Cardiac septum (tissue), 1 donor: ENCODE data around the gene RTL10. TPM values are rescaled to one million over a fixed set of nuclear protein-coding genes. Genes with fewer than 3 reads are reported as not detected.
A peak's percentile ranks its signal among the peaks of the same experiment; 100 is the strongest.
"Not testable (repeated sequence)": the region's sequence is repeated elsewhere in the genome, so short reads cannot be mapped to it uniquely, and the experiment has no call there.

Experiments
- DNase-seq: peaks from one replicate; pipeline ENCODE4 v3.0.0-alpha.2; 2020; ENCODE audit warnings: low spot score
- intact Hi-C: fragments of 100-400 bp; cut with DNase I; formaldehyde crosslinking; loops from one replicate; pipeline ENCODE4 v1.14.0; 2022
- total RNA-seq: library from RNA; stranded (reverse); fragmentation: NEBNext Ultra II Directional; extraction: Animal tissue kit (Norgen Biotek cat#: 25700); gene quantifications from one replicate; pipeline ENCODE4 v1.2.1, GENCODE V29; 2021
- donor health status: DM: no; HTN: no; CAD: no.

RTL10 gene
- total RNA-seq, 1 donor from 2014 or later, result 6.3 TPM

DNA sequence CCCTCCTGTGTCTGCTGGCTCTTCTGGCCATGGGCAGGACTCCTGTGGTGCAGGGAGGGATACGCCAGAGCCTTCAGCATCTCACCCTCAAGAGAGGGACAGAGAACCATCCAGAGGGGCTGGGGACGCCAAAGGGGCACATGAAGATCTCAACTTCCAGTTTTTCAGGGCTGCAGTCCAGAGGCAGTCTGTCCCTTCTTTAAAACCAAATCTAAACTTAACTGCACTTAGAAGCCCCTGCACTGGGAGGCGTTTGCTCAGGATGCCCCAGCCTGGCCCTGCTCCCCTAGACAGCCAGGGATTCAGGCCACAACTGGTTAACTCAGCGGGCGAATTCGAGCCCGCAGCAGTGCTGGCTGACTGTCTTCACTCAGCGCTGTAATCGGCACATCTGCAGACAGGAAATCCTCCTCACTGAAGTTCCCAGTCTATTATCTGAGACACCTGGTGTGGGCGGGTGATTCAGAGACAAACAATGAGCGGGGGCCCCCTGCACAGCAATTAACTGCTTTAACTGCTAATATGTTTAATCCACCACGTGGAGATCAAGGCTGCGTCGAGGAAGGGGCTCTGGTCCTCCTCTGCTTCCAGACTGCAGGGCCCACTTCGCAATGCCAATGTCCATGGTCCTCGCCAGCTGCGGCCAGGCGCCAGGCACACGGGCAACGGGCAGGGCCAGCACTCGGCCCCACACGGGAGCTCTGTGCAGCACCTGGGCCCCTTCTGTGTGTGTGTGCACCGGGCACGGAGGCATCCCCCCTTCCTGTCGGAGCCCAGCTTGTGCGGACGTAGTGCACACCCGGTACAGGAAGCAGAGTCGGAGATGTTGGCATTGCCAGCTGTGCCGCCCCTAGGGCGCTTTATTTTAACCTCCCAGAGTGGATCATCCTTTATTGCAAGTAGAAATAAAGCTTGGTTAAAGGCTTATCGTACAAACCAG is 36.9 kb upstream of the RTL10 start:
- DNase-seq, result no peak
- intact Hi-C loops, result no loop called here

GRCh38 chr22:19890502-19891316 is 36.0 kb upstream of the RTL10 start:
- intact Hi-C loops, result no loop called here

GRCh38 chr22:19889951-19890350 is 35.3 kb upstream of the RTL10 start:
- intact Hi-C loops, result no loop called here
- no peak for DNase-seq

More at GRCh38 chr22:19890502-19891316, 36.0 kb upstream of the RTL10 start:
- no peak for DNase-seq

GRCh38 chr22:19888131-19888746 is 33.6 kb upstream of the RTL10 start:
- intact Hi-C loops, result no loop called here
- DNase-seq, result no peak

DNA sequence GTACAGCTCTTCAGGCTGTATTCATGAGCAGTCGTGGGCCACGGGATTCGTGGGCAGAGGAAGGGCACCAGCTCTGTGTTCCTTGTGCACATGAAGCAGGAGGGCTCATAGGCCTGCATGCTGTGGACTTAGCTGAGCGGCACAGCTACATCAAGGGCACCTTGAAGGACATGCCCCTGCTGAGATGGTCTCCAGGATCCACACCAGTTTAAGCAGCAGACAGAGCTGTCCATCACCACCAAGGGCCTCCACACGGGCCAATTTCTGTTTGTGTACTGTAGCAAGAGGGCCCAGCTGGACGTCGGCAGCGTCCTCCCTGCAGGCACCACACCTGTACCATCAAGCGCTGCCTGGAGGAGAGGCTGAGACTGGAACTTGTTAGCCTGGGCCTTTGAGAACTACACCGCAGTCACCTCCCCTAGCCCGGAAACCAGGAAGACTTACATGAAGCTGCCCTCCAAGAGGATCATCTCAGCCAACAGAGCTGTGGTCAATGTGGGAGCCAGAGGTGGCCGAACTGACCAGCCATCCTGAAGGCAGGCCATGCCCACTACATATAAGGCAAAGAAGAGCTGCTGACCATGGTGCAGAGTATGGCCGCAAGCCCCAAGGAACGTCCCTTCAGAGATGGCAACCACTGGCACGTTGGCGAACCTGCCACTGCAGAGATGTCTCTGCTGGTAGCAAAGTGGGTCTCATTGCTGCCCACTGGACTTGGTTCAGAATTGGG is 32.7 kb upstream of the RTL10 start:
- intact Hi-C loops, result no loop called here
- peak; percentile 67 for DNase-seq

GRCh38 chr22:19886605-19887255 is 32.1 kb upstream of the RTL10 start:
- intact Hi-C loops, result no loop called here
- peak; percentile 80 for DNase-seq

- peak; percentile 64 for DNase-seq
- intact Hi-C loops, result no loop called here
These were observed 31.3 kb upstream of the RTL10 start for GRCh38 chr22:19885841-19886592.

GRCh38 chr22:19884954-19885751 is 30.5 kb upstream of the RTL10 start:
- peak; percentile 54 for DNase-seq
- intact Hi-C loops, result no loop called here

- intact Hi-C loops, result no loop called here
- peak; percentile 71 for DNase-seq
These were observed 29.7 kb upstream of the RTL10 start for GRCh38 chr22:19884161-19884953.

DNA sequence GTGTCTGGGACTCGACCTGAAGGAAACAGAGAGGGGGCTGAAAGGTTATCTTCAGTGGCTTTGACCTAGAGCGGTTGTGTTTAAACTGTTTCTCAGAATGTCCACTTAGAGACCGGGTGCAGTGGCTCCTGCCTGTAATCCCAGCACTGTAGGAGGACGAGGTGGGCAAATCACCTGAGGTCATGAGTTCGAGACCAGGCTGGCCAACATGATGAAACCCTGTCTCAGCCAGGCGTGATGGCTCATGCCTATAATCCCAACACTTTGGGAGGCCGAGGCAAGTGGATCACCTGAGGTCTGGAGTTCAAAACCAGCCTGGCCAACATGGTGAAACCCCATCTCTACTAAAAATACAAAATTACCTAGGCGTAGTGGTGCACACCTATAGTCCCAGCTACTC is 28.8 kb upstream of the RTL10 start:
- DNase-seq, intact Hi-C loops: not testable (repeated sequence)

- intact Hi-C loops, result no loop called here
- peak; percentile 56 for DNase-seq
These were observed 28.0 kb upstream of the RTL10 start for GRCh38 chr22:19882446-19883381.

- intact Hi-C loops, result no loop called here
- peak; percentile 72 for DNase-seq
These were observed 26.3 kb upstream of the RTL10 start for GRCh38 chr22:19880786-19881569.

DNA sequence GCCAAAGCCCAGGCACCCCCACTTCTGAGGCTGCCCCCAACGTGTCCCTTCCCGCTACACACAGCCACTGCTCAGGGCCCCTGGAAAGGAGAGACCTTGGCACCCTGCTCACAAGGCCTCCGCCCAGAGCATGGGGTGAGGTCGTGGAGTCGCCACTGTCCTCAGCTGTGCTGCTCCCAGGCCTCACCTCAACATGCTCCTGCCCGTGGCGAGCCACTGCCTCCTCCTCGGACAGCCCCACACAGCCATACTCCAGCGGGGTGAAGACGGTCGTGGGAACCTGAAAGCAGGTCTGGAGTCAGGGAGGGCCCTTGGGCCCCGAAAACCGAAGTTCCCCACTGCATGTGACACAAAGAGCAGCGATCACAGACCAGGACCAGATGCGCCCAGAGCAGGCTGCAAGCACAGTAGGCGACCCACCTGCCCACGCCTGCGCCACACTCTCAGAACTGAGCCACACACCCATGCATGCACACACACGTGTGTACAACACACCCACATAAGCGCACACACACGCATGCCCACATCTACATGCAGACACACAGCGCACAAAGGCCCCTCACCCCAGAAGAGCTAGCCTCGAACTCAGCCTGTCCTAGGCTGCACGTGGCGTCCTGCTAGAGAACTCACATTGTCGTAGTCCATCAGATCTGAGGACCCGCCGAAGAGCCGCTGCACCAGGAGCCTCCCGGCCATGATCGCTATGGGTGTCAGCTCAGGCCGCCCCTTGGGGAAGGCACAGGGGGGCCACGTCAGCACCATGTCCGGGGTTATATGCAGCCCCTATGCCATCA is 25.5 kb upstream of the RTL10 start:
- intact Hi-C loops, result no loop called here

GRCh38 chr22:19879643-19879991 is 24.9 kb upstream of the RTL10 start:
- intact Hi-C loops, result no loop called here
- no peak for DNase-seq

More for the DNA sequence above, 25.5 kb upstream of the RTL10 start:
- peak; percentile 67 for DNase-seq
